NCI-H345 treated with DMSO at 0.1 percent for 48 hours (cell line): Measurements from ENCODE around the gene MTG1.
"Not testable (repeated sequence)": the region's sequence is repeated elsewhere in the genome, so short reads cannot be mapped to it uniquely, and the experiment has no call there.

ENCODE experiments used
- DNase-seq: peaks from one replicate; lab custom pipeline; 2025; ENCODE audit not compliant: unreplicated experiment; lab: John Stamatoyannopoulos, UW

MTG1 gene

DNA sequence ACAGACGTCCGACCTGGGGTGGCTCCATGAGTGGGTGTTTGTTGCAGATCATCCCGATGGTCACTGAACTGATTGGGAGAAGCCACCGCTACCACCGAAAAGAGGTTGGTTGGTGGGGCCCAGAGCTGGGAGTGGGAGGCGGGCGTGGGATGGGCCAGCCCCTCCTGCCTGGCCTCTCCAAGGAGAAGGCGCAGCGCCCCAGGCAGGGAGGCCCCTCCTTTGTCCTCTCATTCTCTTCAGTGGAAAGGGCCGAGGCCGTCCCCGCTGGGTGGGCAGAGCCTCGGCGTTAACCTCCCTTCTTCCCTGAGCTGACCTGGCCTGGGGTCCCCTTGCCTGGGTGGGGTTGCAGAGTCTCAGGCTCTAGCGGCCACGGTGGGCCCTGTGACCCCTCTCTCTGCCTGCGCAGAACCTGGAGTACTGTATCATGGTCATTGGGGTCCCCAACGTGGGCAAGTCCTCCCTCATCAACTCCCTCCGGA lies 5.2 kb downstream of the MTG1 start:
- DNase-seq: no peak

DNA sequence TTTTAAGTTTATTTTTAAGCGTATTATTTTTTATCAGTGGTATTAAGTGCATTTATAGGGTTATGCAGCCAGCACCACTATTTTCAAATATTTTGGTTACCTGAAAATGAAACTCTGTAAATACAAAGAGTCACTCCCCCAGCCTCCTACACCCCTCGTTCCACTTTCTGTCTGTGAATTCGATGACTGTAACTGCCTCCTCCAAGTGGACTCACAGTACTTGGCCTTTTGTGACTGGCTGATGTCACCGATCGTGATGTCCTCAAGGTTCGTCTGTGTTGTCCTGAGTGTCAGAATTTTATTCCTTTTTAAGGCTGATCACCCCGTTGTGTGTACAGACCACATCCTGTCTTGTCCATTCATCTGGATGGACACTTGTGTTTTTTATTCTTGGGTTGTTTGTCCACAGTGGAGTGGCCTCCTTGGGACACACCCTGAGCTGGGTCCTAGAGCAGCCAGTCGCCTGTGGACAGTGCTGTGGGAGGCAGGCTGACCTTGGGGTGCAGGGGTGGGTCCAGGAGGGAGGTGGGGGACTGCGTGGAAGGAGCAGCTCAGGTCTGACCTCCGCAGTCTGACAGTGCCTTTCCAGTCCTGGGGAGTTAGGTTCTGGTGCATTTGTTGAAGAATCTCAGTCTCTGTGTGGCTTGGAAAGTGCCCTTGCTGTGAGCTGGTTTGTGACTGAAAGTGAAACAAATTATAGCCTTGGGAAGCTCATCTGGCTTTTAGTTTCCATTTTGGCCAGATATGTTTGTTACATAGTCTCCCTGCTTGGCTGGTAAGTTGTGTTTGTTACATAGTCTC lies 6.9 kb downstream of the MTG1 start:
- DNase-seq: no peak

DNA sequence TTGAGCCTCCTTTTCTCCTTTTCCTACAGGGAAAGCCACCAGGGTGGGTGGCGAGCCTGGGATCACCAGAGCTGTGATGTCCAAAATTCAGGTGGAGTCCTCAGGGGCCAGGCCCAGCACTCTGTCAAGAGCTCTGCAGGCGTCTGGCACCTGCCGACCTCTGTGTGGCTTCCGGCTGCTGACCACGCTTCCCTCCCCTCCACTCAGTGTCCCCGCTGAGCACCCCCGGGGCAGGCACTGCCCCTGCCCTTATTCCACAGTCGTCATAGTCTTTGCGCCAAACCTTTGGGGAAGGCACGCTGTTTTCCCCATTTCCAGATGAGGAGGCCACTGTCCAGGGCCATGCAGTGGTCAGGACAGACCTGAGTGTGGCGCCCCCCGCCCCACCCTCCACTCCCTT lies 7.5 kb downstream of the MTG1 start:
- no peak for DNase-seq

DNA sequence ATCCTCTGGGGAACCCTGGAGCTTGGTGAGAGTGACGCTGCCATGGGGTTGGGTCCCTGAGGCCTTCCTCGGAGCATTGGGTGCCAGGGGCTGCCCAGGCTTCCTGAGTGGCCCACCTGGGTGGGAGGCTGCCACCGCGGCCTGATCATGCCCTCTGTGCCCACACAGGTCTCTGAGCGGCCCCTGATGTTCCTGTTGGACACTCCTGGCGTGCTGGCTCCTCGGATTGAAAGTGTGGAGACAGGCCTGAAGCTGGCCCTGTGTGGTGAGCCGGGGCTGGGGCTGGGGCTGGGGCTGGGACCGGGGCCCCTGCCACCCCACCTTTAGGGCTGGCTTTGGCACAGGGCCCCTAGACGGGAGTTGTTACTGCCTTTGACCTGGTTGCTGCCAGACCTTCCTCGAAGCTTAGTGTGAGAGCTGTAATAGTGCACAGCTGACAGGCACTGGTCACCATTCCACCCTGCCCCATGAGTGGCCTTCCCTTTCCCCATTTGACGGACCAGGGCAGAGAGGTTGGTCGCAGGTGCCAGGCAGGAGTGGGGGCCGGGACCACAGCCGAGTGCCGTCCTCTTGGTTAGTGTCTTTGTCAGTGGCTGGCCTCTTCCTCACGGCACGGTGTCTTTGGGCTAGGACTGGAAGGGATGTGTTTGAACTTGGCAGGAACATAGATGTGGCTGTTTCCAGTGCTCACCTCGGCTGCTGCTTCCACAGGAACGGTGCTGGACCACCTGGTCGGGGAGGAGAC lies 8.2 kb downstream of the MTG1 start:
- DNase-seq: no peak

GRCh38 chr10:133403359-133403758 lies 9.4 kb downstream of the MTG1 start:
- DNase-seq: no peak

DNA sequence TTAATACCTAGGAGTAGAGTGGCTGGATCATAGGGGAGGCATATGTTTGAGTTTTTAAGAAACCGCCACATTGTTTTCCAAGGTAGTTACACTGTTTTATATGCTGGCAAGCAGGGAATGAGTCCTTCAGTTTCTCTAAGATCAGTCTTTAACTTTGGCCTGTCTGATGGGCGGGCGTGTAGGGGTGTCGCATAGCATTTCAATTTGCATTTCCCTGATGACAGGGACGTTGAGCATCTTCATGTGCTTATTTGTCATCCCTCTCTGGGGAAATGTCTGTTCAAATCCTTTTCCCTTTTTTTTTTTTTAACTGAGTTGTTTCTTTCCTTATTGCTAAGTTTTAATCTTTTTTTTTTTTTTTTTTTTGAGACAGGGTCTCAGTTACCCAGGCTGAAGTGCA lies 9.8 kb downstream of the MTG1 start:
- DNase-seq: no peak

GRCh38 chr10:133405272-133405671 lies 11.3 kb downstream of the MTG1 start:
- DNase-seq: no peak

GRCh38 chr10:133405844-133406527 lies 12.0 kb downstream of the MTG1 start:
- no peak for DNase-seq

GRCh38 chr10:133411523-133412380 lies 17.8 kb downstream of the MTG1 start:
- DNase-seq: no peak

DNA sequence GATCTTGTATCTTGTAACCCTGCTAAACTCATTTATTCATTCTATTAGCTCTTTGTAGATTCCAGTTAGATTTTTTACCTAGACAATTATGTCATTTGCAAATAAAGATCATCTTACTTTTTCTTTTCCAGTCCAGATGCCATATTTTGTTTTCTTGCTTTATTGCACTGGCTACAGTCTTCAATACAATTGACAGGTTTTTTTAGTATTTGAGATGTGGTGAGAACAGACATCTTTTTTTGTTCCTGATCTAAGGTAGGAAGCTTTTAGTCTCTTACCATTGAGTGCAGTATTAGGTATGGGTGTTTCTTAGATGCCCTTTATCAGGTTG lies 18.4 kb downstream of the MTG1 start:
- no peak for DNase-seq

GRCh38 chr10:133414401-133414800 lies 20.4 kb downstream of the MTG1 start:
- DNase-seq: not testable (repeated sequence)

DNA sequence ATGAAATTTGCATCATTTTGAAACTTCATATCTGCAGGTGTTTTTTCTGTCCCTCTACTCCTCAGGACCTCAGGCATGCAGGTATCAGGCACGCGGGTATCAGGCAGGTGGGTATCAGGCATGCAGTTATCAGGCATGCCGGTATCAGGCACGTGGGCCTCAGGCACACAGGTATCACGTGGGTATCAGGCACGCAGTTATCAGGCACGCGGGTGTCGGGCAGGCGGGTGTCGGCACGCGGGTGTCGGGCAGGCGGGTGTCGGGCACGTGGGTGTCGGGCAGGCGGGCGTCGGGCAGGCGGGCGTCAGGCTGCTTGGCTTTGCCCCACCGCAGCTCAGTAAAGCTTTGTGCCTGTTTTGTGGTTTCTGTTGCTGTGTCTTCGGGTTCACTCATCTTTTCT lies 21.8 kb downstream of the MTG1 start:
- no peak for DNase-seq

- no peak for DNase-seq
Measured at GRCh38 chr10:133418289-133418993, 24.5 kb downstream of the MTG1 start.

DNA sequence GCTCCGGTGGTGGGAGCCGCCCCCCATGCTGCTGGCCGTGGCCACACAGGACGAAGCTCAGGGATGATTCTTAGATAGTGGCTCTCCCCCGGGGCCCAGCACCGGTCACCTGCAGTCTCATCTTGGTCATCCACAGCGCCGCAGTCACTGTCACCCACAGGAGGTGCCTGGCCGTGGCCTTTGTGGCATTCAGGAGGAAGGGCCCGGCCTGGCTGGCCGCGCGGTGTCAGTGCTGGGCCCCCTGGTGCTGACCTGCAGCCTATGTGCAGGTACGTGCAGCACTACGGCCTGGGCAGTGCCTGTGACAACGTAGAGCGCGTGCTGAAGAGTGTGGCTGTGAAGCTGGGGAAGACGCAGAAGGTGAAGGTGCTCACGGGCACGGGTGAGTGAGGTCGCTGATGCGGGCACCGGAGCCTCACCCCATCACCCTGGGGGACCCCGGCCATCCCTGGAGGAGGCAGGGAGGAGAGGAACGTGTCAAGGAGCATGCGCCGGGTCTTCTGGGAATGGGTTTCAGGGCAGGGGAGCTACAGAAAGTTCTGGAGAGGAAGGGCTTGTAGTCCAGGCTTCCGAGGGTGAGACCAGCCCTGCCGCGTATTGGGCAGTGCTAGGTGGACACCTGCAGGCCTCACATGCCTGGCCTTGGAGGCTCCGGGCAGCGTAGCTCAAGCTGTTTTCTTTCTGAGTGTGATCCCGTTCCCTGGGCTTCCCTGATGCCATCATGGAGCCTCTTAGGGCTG lies 25.4 kb downstream of the MTG1 start:
- DNase-seq: no peak

- DNase-seq: no peak
Measured at GRCh38 chr10:133420028-133420427, 26.1 kb downstream of the MTG1 start.

DNA sequence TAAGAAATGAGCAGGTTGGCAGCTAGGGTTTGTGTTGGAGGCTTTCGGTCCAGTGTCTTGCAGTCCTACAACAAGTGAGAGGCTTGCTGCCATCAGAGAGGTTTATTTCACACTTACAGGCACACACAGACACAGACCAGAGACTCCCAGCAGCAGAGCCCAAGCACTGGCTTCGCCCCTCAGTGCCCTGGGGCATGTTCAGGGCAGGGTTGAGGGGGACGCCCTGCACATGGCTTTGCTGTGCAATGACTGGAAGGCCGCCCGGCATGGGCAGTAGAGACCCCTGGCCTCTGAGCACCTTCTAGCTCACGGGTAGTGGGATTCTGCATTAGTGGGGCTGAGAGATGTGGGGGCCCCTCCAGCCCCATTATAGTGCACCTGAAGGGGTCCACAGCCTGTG lies 26.6 kb downstream of the MTG1 start:
- DNase-seq: no peak

- DNase-seq: no peak
Measured at GRCh38 chr10:133421336-133422222, 27.6 kb downstream of the MTG1 start.

DNA sequence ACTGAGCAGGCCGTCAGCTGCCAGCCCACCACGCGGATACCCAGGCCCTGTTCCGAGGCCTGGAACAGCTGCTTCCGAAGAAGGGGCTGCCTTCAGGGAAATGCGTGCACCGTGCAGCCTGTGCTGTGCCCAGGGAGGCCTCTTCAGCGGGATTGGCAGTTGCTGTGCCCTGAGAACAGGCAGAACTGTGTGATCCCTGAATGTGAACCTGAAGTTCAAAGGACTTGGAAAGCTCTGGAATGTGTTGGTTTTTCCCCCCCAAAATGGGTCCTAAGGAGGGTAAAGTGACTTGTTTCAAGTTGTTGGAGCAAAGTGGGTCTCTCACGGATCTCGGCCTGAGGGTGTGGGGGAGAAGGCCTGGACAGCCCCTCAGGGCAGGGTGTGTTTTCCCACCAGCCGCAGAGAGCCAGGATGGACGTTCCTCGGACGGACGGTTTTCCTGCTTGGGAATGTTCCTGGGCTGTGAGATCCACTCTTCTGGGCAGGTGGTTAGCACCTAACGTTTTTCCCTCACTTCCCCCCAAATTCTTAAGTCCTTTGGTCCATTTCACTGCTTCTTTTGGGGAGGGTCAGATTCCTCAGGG lies 28.4 kb downstream of the MTG1 start:
- DNase-seq: no peak
